ENCODE results near the gene TTC17.

Gene TTC17

DNA sequence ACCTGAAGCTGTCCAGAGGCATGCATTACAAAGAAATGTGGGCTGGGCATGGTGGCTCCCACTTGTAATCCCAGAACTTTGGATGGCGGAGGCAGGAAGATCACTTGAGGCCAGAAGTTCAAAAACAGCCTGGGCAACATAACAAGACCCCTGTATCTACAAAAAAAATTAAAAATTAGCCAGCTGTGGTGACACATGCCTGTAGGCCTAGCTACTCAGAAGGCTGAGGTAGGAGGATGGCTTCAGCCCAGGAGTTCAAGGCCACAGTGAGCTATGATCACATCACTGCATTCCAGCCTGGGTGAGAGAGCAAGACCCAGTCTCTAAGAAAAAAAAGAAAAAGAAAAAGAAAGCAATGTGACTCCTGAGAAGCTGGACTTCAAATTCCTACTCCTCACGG is 183.3 kb downstream of the TTC17 start:
- no peak for DNase-seq

GRCh38 chr11:43542750-43543712 is 184.3 kb downstream of the TTC17 start:
- no peak for DNase-seq
